Measurements from ENCODE around the gene LPAR1.

- TF ChIP-seq, protein P1, sequence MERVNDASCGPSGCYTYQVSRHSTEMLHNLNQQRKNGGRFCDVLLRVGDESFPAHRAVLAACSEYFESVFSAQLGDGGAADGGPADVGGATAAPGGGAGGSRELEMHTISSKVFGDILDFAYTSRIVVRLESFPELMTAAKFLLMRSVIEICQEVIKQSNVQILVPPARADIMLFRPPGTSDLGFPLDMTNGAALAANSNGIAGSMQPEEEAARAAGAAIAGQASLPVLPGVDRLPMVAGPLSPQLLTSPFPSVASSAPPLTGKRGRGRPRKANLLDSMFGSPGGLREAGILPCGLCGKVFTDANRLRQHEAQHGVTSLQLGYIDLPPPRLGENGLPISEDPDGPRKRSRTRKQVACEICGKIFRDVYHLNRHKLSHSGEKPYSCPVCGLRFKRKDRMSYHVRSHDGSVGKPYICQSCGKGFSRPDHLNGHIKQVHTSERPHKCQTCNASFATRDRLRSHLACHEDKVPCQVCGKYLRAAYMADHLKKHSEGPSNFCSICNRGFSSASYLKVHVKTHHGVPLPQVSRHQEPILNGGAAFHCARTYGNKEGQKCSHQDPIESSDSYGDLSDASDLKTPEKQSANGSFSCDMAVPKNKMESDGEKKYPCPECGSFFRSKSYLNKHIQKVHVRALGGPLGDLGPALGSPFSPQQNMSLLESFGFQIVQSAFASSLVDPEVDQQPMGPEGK (CRISPR knock-in tag; IDR thresholded peaks at IDR 0.05; ENCODE audit: borderline replicate concordance): no peak
- TF ChIP-seq ESRRG (CRISPR knock-in tag; IDR thresholded peaks at IDR 0.05): no peak
- TF ChIP-seq ZNF8 (CRISPR knock-in tag; IDR thresholded peaks at IDR 0.05): no peak
- no peak for TF ChIP-seq PPARA (CRISPR knock-in tag; IDR thresholded peaks at IDR 0.05; ENCODE audit: borderline replicate concordance)
- no peak for TF ChIP-seq CSRNP3 (CRISPR knock-in tag; IDR thresholded peaks at IDR 0.05)
- TF ChIP-seq CREB5 (CRISPR knock-in tag; IDR thresholded peaks at IDR 0.05; ENCODE audit: low read depth): no peak
- no peak for TF ChIP-seq CSDC2 (CRISPR knock-in tag; IDR thresholded peaks at IDR 0.05)
- TF ChIP-seq SNAI2 (CRISPR knock-in tag; IDR thresholded peaks at IDR 0.05): no peak
- no peak for TF ChIP-seq ISL1 (CRISPR knock-in tag; IDR thresholded peaks at IDR 0.05)
- no peak for TF ChIP-seq ZNF70 (CRISPR knock-in tag; IDR thresholded peaks at IDR 0.05)
- TF ChIP-seq RARB (CRISPR knock-in tag; IDR thresholded peaks at IDR 0.05): no peak
- no peak for TF ChIP-seq ZFP30 (CRISPR knock-in tag; IDR thresholded peaks at IDR 0.05)
- no peak for TF ChIP-seq ZFP3 (CRISPR knock-in tag; IDR thresholded peaks at IDR 0.05)
Measured at GRCh38 chr9:110990481-110990880, 47.8 kb downstream of the LPAR1 start.
